GM23338 (cell line): Measurements from ENCODE around the gene ATP1A4.

Source experiments
- CREB1 ChIP-seq: fragments of 250-450 bp; sonication (Bioruptor Pico); IDR thresholded peaks from 2 replicates; pipeline ENCODE4 v1.5.0; 2020; ENCODE audit warnings: low read depth, mild to moderate bottlenecking, moderate library complexity
- EZH2 ChIP-seq: fragments of 200-600 bp; sonication (generic); IDR thresholded peaks from one replicate; pipeline ENCODE4 v1.8.0; 2017; ENCODE audit warnings: antibody characterized with exemption, mild to moderate bottlenecking, low read depth; ENCODE audit not compliant: unreplicated experiment
- EZH2phosphoT487 ChIP-seq: fragments of 200-600 bp; sonication (generic); IDR thresholded peaks from one replicate; pipeline ENCODE4 v1.8.1; 2018; ENCODE audit warnings: antibody characterized with exemption; ENCODE audit not compliant: unreplicated experiment
- NANOG ChIP-seq: IDR thresholded peaks from 2 replicates; pipeline ENCODE4 v1.6.1; 2016; ENCODE audit warnings: antibody characterized with exemption, borderline replicate concordance
- POLR2AphosphoS5 ChIP-seq: IDR thresholded peaks from 2 replicates; pipeline ENCODE4 v1.6.1; 2016; ENCODE audit warnings: antibody characterized with exemption, low read depth
- REST ChIP-seq: IDR thresholded peaks from one replicate; pipeline ENCODE4 v1.6.1; 2018; ENCODE audit warnings: antibody characterized with exemption; ENCODE audit not compliant: unreplicated experiment
- TF ChIP-seq, protein P1 (sequence below), 2 experiments: fragments of 200-600 bp in 1 of 2; sonication (generic) in 1 of 2; conservative IDR thresholded peaks; 2 replicates each; pipeline versions ENCODE4 v1.5.1 to v1.6.1; 2016 to 2017; ENCODE audit warnings: antibody characterized with exemption in 2 of 2, low read depth in 2 of 2, mild to moderate bottlenecking in 2 of 2, moderate library complexity in 1 of 2

DNA sequence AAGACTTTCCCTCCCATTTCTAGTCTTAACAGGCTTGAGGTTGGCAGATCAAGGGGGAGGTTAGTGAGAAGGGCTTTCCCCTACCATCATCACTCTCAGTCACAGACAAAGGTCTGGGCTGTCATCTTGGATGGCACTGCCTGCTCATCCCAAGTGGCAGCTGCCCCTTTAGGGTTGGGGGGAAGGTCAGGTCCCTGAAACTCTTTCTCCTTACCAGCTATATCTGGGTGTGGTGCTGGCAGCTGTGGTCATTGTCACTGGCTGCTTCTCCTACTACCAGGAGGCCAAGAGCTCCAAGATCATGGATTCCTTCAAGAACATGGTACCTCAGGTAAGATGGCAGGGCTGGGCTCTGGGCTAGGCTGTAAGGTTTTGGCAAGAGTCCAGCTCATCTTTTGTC lies 27.7 kb upstream of the ATP1A4 start:
- TF ChIP-seq, protein P1, sequence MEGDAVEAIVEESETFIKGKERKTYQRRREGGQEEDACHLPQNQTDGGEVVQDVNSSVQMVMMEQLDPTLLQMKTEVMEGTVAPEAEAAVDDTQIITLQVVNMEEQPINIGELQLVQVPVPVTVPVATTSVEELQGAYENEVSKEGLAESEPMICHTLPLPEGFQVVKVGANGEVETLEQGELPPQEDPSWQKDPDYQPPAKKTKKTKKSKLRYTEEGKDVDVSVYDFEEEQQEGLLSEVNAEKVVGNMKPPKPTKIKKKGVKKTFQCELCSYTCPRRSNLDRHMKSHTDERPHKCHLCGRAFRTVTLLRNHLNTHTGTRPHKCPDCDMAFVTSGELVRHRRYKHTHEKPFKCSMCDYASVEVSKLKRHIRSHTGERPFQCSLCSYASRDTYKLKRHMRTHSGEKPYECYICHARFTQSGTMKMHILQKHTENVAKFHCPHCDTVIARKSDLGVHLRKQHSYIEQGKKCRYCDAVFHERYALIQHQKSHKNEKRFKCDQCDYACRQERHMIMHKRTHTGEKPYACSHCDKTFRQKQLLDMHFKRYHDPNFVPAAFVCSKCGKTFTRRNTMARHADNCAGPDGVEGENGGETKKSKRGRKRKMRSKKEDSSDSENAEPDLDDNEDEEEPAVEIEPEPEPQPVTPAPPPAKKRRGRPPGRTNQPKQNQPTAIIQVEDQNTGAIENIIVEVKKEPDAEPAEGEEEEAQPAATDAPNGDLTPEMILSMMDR (conservative IDR thresholded peaks at IDR 0.05; ENCODE audit: low read depth in 2 of 2), result no peak
- no peak for TF ChIP-seq CREB1 (CRISPR knock-in tag)
- TF ChIP-seq POLR2AphosphoS5, result no peak
- no peak for TF ChIP-seq REST
- TF ChIP-seq NANOG, result no peak
- no peak for TF ChIP-seq EZH2phosphoT487
- TF ChIP-seq EZH2, result no peak
